Natural killer cell (primary cell): ENCODE data around the gene EPYC. TPM values are rescaled to one million over a fixed set of nuclear protein-coding genes. Genes with fewer than 3 reads are reported as not detected.
A peak's percentile ranks its signal among the peaks of the same experiment; 100 is the strongest.

Experiments
- ATAC-seq, 3 donors: fragments of 150-1000 bp in 2 of 3; fragments of 200-7000 bp in 1 of 3; cut with Tn5 transposase; 1 replicate in 1 of 3; 2 replicates in 2 of 3; pipeline ENCODE4 v1.10.0; 2021; ENCODE audit warnings: mild to moderate bottlenecking in 2 of 3, moderate library complexity in 2 of 3
- DNase-seq, 2 donors: peaks; one replicate each; pipeline versions ENCODE4 v3.0.0 to v3.0.0-alpha.2; 2013 to 2021; ENCODE audit warnings: mixed read lengths in 1 of 2
- H3K27ac ChIP-seq: one replicate; pipeline ENCODE4 v1.5.1; 2013; ENCODE audit warnings: mild to moderate bottlenecking, low read length
- H3K27me3 ChIP-seq: one replicate; pipeline ENCODE4 v1.6.1; 2013; ENCODE audit warnings: low read length; ENCODE audit not compliant: control insufficient read depth, insufficient read depth
- H3K36me3 ChIP-seq: one replicate; pipeline ENCODE4 v1.6.1; 2013; ENCODE audit warnings: low read length; ENCODE audit not compliant: control insufficient read depth, insufficient read depth
- H3K4me1 ChIP-seq: one replicate; pipeline ENCODE4 v1.6.1; 2013; ENCODE audit warnings: low read length; ENCODE audit not compliant: control insufficient read depth, insufficient read depth
- H3K4me3 ChIP-seq: one replicate; pipeline ENCODE4 v1.5.1; 2013; ENCODE audit warnings: low read length
- H3K9me3 ChIP-seq: one replicate; pipeline ENCODE4 v1.6.1; 2013; ENCODE audit warnings: low read length; ENCODE audit not compliant: control insufficient read depth, insufficient read depth
- H3K27ac Mint-ChIP-seq, 2 donors: one replicate each; pipeline ENCODE4 v1.8.0; 2022; ENCODE audit warnings: mild to moderate bottlenecking in 2 of 2, mixed read lengths in 2 of 2, moderate library complexity in 1 of 2
- H3K27me3 Mint-ChIP-seq, 2 donors: one replicate each; pipeline ENCODE4 v1.8.0; 2022; ENCODE audit warnings: low read depth in 2 of 2, mixed read lengths in 2 of 2
- H3K36me3 Mint-ChIP-seq: one replicate; pipeline ENCODE4 v1.8.0; 2022; ENCODE audit warnings: mixed read lengths
- H3K4me1 Mint-ChIP-seq, 2 donors: one replicate each; pipeline ENCODE4 v1.8.0; 2022; ENCODE audit warnings: mixed read lengths in 2 of 2
- H3K4me3 Mint-ChIP-seq: one replicate; pipeline ENCODE4 v1.8.0; 2022; ENCODE audit warnings: mild to moderate bottlenecking, moderate library complexity, mixed read lengths
- H3K9me3 Mint-ChIP-seq, 2 donors: one replicate each; pipeline ENCODE4 v1.8.0; 2022; ENCODE audit warnings: mixed read lengths in 2 of 2
- WGBS: methylation state at CpG from one replicate; pipeline ENCODE4 v1.1.7; 2013; ENCODE audit warnings: missing lambda C conversion rate; ENCODE audit not compliant: insufficient coverage; 5-methylcytosine and 5-hydroxymethylcytosine counted together
- intact Hi-C: fragments of 100-400 bp; cut with micrococcal nuclease; formaldehyde crosslinking; loops from one replicate; pipeline ENCODE4 v1.14.2; 2022
- total RNA-seq, 4 donors: library from RNA; stranded (reverse); fragments of 120-200 nt in 1 of 4; gene quantifications; one replicate each; pipeline versions ENCODE4 v1.2.3 to v1.2.4, GENCODE V29; 2013 to 2022
- TF ChIP-seq, protein P1 (sequence below): fragments of 200-600 bp; IDR thresholded peaks from one replicate; pipeline ENCODE4 v1.8.0; 2022; ENCODE audit warnings: antibody characterized with exemption

EPYC gene
- total RNA-seq, 3 donors from 2014 or later (not counting 1 experiment from before 2014, with no cell fraction given), result not detected

GRCh38 chr12:91023326-91024004 lies 18.7 kb upstream of the EPYC start:
- H3K27ac Mint-ChIP-seq, result no peak overlapping the region
- ATAC-seq (peak in 2 of 3 donors; percentile 24 to 54), DNase-seq (no peak)
- H3K4me1 Mint-ChIP-seq, result no peaks in the 10 kb centered on the region
- H3K4me3 Mint-ChIP-seq, result no peak overlapping the region
- H3K4me3 ChIP-seq, result no peak overlapping the region
- no peaks in the 10 kb centered on the region for H3K36me3 ChIP-seq
- no peak overlapping the region for H3K27ac ChIP-seq
- TF ChIP-seq, protein P1, sequence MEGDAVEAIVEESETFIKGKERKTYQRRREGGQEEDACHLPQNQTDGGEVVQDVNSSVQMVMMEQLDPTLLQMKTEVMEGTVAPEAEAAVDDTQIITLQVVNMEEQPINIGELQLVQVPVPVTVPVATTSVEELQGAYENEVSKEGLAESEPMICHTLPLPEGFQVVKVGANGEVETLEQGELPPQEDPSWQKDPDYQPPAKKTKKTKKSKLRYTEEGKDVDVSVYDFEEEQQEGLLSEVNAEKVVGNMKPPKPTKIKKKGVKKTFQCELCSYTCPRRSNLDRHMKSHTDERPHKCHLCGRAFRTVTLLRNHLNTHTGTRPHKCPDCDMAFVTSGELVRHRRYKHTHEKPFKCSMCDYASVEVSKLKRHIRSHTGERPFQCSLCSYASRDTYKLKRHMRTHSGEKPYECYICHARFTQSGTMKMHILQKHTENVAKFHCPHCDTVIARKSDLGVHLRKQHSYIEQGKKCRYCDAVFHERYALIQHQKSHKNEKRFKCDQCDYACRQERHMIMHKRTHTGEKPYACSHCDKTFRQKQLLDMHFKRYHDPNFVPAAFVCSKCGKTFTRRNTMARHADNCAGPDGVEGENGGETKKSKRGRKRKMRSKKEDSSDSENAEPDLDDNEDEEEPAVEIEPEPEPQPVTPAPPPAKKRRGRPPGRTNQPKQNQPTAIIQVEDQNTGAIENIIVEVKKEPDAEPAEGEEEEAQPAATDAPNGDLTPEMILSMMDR, result no peak
- H3K27me3 ChIP-seq, result no peaks in the 10 kb centered on the region
- H3K9me3 ChIP-seq, result no peaks in the 10 kb centered on the region
- H3K36me3 Mint-ChIP-seq, result no peaks in the 10 kb centered on the region
- 80% methylated on average over 1 of the region's 1 CpG for WGBS
- intact Hi-C loops, result no loop called here
- H3K4me1 ChIP-seq, result no peaks in the 10 kb centered on the region
- H3K27me3 Mint-ChIP-seq, result no peaks in the 10 kb centered on the region
- H3K9me3 Mint-ChIP-seq, result peaks cover 0 to 3% of the 10 kb centered on the region in 2 donors

DNA sequence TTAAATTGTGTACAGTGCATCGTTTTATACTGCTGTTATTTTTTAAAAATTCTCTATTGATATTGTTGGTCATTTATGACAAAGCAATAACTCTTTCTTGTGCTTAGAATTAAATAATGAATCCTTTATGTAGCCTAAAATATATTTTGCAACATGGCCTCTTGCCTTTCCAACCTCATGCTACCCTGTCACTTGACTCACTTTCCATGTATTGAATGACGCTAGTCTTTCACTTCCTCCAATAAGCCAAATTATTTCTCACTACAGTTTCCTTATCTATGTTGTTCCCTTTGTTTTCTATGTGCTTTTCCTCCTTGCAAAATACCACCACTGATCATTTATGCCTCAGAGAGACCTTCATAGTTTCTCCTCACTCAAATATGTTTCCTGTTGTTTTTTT lies 16.3 kb upstream of the EPYC start:
- Histone ChIP-seq H3K36me3 (no peaks in the 10 kb centered on the region), H3K27ac (no peak overlapping the region), H3K9me3 (no peaks in the 10 kb centered on the region), H3K27me3 (no peaks in the 10 kb centered on the region), H3K4me3 (no peak overlapping the region), H3K4me1 (no peaks in the 10 kb centered on the region)
- WGBS, result 85% methylated on average over 1 of the region's 2 CpGs
- TF ChIP-seq, protein P1, result no peak
- Mint-ChIP-seq H3K27me3 (no peaks in the 10 kb centered on the region), H3K36me3 (no peaks in the 10 kb centered on the region), H3K27ac (no peak overlapping the region), H3K4me3 (no peak overlapping the region), H3K9me3 (peaks cover 0 to 2% of the 10 kb centered on the region in 2 donors), H3K4me1 (no peaks in the 10 kb centered on the region)
- intact Hi-C loops, result no loop called here
- ATAC-seq (no peak), DNase-seq (no peak)

GRCh38 chr12:91019455-91019854 lies 14.7 kb upstream of the EPYC start:
- TF ChIP-seq, protein P1, result no peak
- DNase-seq (no peak), ATAC-seq (no peak)
- Histone ChIP-seq H3K4me3 (no peak overlapping the region), H3K9me3 (no peaks in the 10 kb centered on the region), H3K4me1 (no peaks in the 10 kb centered on the region), H3K27ac (no peak overlapping the region), H3K36me3 (no peaks in the 10 kb centered on the region), H3K27me3 (no peaks in the 10 kb centered on the region)
- Mint-ChIP-seq H3K27me3 (no peaks in the 10 kb centered on the region), H3K36me3 (no peaks in the 10 kb centered on the region), H3K4me3 (no peak overlapping the region), H3K9me3 (peaks cover 0 to 2% of the 10 kb centered on the region in 2 donors), H3K4me1 (no peaks in the 10 kb centered on the region), H3K27ac (no peak overlapping the region)
- 89% methylated on average over 2 of the region's 4 CpGs for WGBS
- intact Hi-C loops, result no loop called here
